GM23338 (cell line): ENCODE data around the gene MIX23. TPM values are rescaled to one million over a fixed set of nuclear protein-coding genes. Genes with fewer than 3 reads are reported as not detected.

Source experiments
- ATAC-seq: fragments of 200-7000 bp; cut with Tn5 transposase; 3 replicates; pipeline ENCODE4 v1.9.1; 2020
- DNase-seq: peaks from one replicate; pipeline ENCODE4 v3.0.0-alpha.2; 2015; ENCODE audit warnings: low spot score
- H2AFZ ChIP-seq: fragments of 200-600 bp; sonication (generic); 2 replicates; pipeline ENCODE4 v1.8.0; 2016; ENCODE audit warnings: antibody characterized with exemption, mild to moderate bottlenecking, moderate library complexity
- H3F3A ChIP-seq: fragments of 200-600 bp; sonication (generic); replicated peaks from 2 replicates; pipeline ENCODE4 v1.8.0; 2017; ENCODE audit warnings: antibody characterized with exemption, mixed run types, low read depth
- H3K27ac ChIP-seq: fragments of 200-600 bp; sonication (generic); 2 replicates; pipeline ENCODE4 v1.6.1; 2016; ENCODE audit warnings: low read depth
- H3K27me3 ChIP-seq: fragments of 200-600 bp; sonication (generic); 2 replicates; pipeline ENCODE4 v1.8.0; 2016; ENCODE audit warnings: mild to moderate bottlenecking, mixed run types, moderate library complexity; ENCODE audit not compliant: insufficient read depth
- H3K36me3 ChIP-seq: fragments of 200-600 bp; sonication (generic); 2 replicates; pipeline ENCODE4 v1.8.0; 2016; ENCODE audit warnings: mild to moderate bottlenecking; ENCODE audit not compliant: insufficient read depth
- H3K4me1 ChIP-seq: fragments of 200-600 bp; sonication (generic); 2 replicates; pipeline ENCODE4 v1.8.0; 2016; ENCODE audit warnings: mild to moderate bottlenecking, moderate library complexity; ENCODE audit not compliant: insufficient read depth
- H3K4me2 ChIP-seq: fragments of 200-600 bp; sonication (generic); 2 replicates; pipeline ENCODE4 v1.7.1; 2017; ENCODE audit warnings: mixed run types
- H3K4me3 ChIP-seq: fragments of 200-600 bp; sonication (generic); 2 replicates; pipeline ENCODE4 v1.6.1; 2016; ENCODE audit warnings: mixed run types
- H3K79me2 ChIP-seq: fragments of 200-600 bp; sonication (generic); replicated peaks from 2 replicates; pipeline ENCODE4 v1.8.0; 2017; ENCODE audit warnings: mild to moderate bottlenecking; ENCODE audit not compliant: insufficient read depth
- H3K9me2 ChIP-seq: fragments of 200-600 bp; sonication (generic); 2 replicates; pipeline ENCODE4 v1.8.0; 2017; ENCODE audit not compliant: insufficient read depth
- H4K20me1 ChIP-seq: fragments of 200-600 bp; sonication (generic); replicated peaks from 2 replicates; pipeline ENCODE4 v1.8.0; 2017; ENCODE audit warnings: mild to moderate bottlenecking; ENCODE audit not compliant: insufficient read depth
- H3K27ac Mint-ChIP-seq: 2 replicates; pipeline ENCODE4 v1.8.0; 2020; ENCODE audit warnings: inconsistent platforms, mild to moderate bottlenecking, moderate library complexity, mixed read lengths
- H3K27me3 Mint-ChIP-seq: 3 replicates; pipeline ENCODE4 v1.8.0; 2022; ENCODE audit warnings: low read depth, mild to moderate bottlenecking, moderate library complexity, mixed read lengths, inconsistent platforms; ENCODE audit not compliant: insufficient read depth, poor library complexity
- H3K36me3 Mint-ChIP-seq: 3 replicates; pipeline ENCODE4 v1.8.0; 2021; ENCODE audit warnings: low read depth, mild to moderate bottlenecking, inconsistent platforms, moderate library complexity, mixed read lengths
- H3K4me1 Mint-ChIP-seq: 3 replicates; pipeline ENCODE4 v1.8.0; 2020; ENCODE audit warnings: mild to moderate bottlenecking, inconsistent platforms, mixed read lengths
- H3K4me3 Mint-ChIP-seq: 3 replicates; pipeline ENCODE4 v1.8.0; 2021; ENCODE audit warnings: moderate library complexity, mild to moderate bottlenecking, inconsistent platforms, mixed read lengths
- H3K9me3 Mint-ChIP-seq: 3 replicates; pipeline ENCODE4 v1.8.0; 2020; ENCODE audit warnings: moderate library complexity, mild to moderate bottlenecking, inconsistent platforms, mixed read lengths
- CREB1 ChIP-seq: fragments of 250-450 bp; sonication (Bioruptor Pico); IDR thresholded peaks from 2 replicates; pipeline ENCODE4 v1.5.0; 2020; ENCODE audit warnings: low read depth, mild to moderate bottlenecking, moderate library complexity
- EZH2 ChIP-seq: fragments of 200-600 bp; sonication (generic); IDR thresholded peaks from one replicate; pipeline ENCODE4 v1.8.0; 2017; ENCODE audit warnings: antibody characterized with exemption, mild to moderate bottlenecking, low read depth; ENCODE audit not compliant: unreplicated experiment
- EZH2phosphoT487 ChIP-seq: fragments of 200-600 bp; sonication (generic); IDR thresholded peaks from one replicate; pipeline ENCODE4 v1.8.1; 2018; ENCODE audit warnings: antibody characterized with exemption; ENCODE audit not compliant: unreplicated experiment
- JUNB ChIP-seq: IDR thresholded peaks from one replicate; pipeline ENCODE4 v1.6.1; 2016; ENCODE audit warnings: antibody characterized with exemption; ENCODE audit not compliant: unreplicated experiment
- NANOG ChIP-seq: IDR thresholded peaks from 2 replicates; pipeline ENCODE4 v1.6.1; 2016; ENCODE audit warnings: antibody characterized with exemption, borderline replicate concordance
- POLR2AphosphoS5 ChIP-seq: IDR thresholded peaks from 2 replicates; pipeline ENCODE4 v1.6.1; 2016; ENCODE audit warnings: antibody characterized with exemption, low read depth
- STAT1 ChIP-seq: IDR thresholded peaks from one replicate; pipeline ENCODE4 v1.6.1; 2016; ENCODE audit warnings: antibody characterized with exemption; ENCODE audit not compliant: unreplicated experiment
- ZNF114 ChIP-seq: fragments of 250-450 bp; sonication (Bioruptor Pico); IDR thresholded peaks from 2 replicates; pipeline ENCODE4 v1.5.0; 2020; ENCODE audit warnings: mild to moderate bottlenecking, moderate library complexity
- ZNF331 ChIP-seq: fragments of 250-450 bp; sonication (Bioruptor Pico); IDR thresholded peaks from 2 replicates; pipeline ENCODE4 v1.5.0; 2020; ENCODE audit warnings: low read depth, mild to moderate bottlenecking, moderate library complexity
- polyA plus RNA-seq: library from polyadenylated mRNA; unstranded; fragments of >200 nt; fragmentation: Nextera tagmentation; extraction: Ambion mirVana; gene quantifications from 2 replicates; pipeline ENCODE4 v1.2.1, GENCODE V29; 2016
- total RNA-seq: library from RNA; depleted of rRNA; stranded (reverse); fragments of >200 nt; shearing (Covaris generic); gene quantifications from 2 replicates; pipeline ENCODE4 v1.2.3, GENCODE V29; 2014
- TF ChIP-seq, protein P1 (sequence below), 2 experiments: fragments of 200-600 bp in 1 of 2; sonication (generic) in 1 of 2; conservative IDR thresholded peaks; 2 replicates each; pipeline versions ENCODE4 v1.5.1 to v1.6.1; 2016 to 2017; ENCODE audit warnings: antibody characterized with exemption in 2 of 2, low read depth in 2 of 2, mild to moderate bottlenecking in 2 of 2, moderate library complexity in 1 of 2
- TF ChIP-seq, protein P2 (sequence below): fragments of 250-450 bp; sonication (Bioruptor Pico); IDR thresholded peaks from 2 replicates; pipeline ENCODE4 v1.5.0; 2020; ENCODE audit warnings: mild to moderate bottlenecking, moderate library complexity
- TF ChIP-seq, protein P3 (sequence below): IDR thresholded peaks from one replicate; pipeline ENCODE4 v1.6.1; 2018; ENCODE audit warnings: antibody characterized with exemption; ENCODE audit not compliant: unreplicated experiment
- TF ChIP-seq, protein P4 (sequence below): IDR thresholded peaks from 2 replicates; pipeline ENCODE4 v1.6.1; 2016; ENCODE audit warnings: antibody characterized with exemption

The MIX23 gene
- total and polyA plus RNA-seq, 2 experiments from 2014 or later: 57.7 to 146 TPM

DNA sequence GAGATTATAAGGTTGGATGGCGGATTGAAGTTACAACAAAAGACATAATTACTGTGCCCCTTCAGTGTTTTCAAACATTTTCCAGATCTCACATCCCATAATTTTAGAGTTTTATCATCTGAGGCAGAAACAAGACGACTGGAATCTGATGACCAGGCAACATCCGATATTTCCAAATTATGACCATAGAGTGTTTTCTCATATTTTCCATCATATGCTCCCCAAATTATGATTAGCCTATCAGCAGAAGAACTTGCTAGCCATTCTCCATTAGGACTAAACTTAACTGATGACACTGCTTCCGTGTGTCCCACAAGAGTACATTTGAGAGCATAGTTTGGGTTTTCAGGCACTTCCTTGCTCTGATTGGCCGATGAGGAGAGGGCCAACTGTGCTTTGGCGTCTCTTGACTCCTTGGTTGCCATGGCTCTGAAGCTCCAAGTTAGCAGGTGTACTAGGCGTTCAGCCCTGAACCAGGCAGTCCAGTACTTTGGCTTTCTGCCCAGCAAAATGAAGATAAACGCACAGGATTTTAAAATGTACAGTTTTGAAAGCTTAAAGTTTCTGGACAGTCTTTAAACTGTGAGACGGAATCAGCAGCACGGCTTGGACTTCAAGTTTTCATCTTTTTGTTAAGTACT is 32.2 kb upstream of the MIX23 start:
- DNase-seq: peak; percentile 80
- H3K27me3 ChIP-seq: no peaks in the 10 kb centered on the region
- H3K79me2 ChIP-seq: peaks cover 15% of the 10 kb centered on the region

More for the DNA sequence above, 32.2 kb upstream of the MIX23 start:
- peak overlapping the region; percentile 84 for H3K4me2 ChIP-seq
- peaks cover 7% of the 10 kb centered on the region for H3K27me3 Mint-ChIP-seq
- no peaks in the 10 kb centered on the region; the same call in 1 of the 2 replicates for H3K36me3 ChIP-seq
- peaks cover 3% of the 10 kb centered on the region; the same call in 1 of the 3 replicates for H3K9me3 Mint-ChIP-seq
- no peaks in the 10 kb centered on the region; the same call in 1 of the 2 replicates for H3K4me1 ChIP-seq
- H3K9me2 ChIP-seq: no peaks in the 10 kb centered on the region
- peak overlapping the region; percentile 99 for H3K27ac Mint-ChIP-seq
- H3F3A ChIP-seq: peaks cover 2% of the 10 kb centered on the region; the same call in 1 of the 2 replicates
- no peak overlapping the region for H3K27ac ChIP-seq
- H3K4me3 Mint-ChIP-seq: peak overlapping the region; percentile 99
- peaks cover 2% of the 10 kb centered on the region for H3K36me3 Mint-ChIP-seq
- H3K4me1 Mint-ChIP-seq: peaks cover 9% of the 10 kb centered on the region
- H2AFZ ChIP-seq: no peak overlapping the region
- H4K20me1 ChIP-seq: 0 out of 2 replicates have a peak, but pooled peaks cover 5% of the 10 kb centered on the region
- no peak for TF ChIP-seq STAT1
- TF ChIP-seq NANOG: no peak
- no peak for TF ChIP-seq JUNB
- TF ChIP-seq, protein P1, sequence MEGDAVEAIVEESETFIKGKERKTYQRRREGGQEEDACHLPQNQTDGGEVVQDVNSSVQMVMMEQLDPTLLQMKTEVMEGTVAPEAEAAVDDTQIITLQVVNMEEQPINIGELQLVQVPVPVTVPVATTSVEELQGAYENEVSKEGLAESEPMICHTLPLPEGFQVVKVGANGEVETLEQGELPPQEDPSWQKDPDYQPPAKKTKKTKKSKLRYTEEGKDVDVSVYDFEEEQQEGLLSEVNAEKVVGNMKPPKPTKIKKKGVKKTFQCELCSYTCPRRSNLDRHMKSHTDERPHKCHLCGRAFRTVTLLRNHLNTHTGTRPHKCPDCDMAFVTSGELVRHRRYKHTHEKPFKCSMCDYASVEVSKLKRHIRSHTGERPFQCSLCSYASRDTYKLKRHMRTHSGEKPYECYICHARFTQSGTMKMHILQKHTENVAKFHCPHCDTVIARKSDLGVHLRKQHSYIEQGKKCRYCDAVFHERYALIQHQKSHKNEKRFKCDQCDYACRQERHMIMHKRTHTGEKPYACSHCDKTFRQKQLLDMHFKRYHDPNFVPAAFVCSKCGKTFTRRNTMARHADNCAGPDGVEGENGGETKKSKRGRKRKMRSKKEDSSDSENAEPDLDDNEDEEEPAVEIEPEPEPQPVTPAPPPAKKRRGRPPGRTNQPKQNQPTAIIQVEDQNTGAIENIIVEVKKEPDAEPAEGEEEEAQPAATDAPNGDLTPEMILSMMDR (conservative IDR thresholded peaks at IDR 0.05; ENCODE audit: low read depth in 2 of 2): no peak
- TF ChIP-seq, protein P2, sequence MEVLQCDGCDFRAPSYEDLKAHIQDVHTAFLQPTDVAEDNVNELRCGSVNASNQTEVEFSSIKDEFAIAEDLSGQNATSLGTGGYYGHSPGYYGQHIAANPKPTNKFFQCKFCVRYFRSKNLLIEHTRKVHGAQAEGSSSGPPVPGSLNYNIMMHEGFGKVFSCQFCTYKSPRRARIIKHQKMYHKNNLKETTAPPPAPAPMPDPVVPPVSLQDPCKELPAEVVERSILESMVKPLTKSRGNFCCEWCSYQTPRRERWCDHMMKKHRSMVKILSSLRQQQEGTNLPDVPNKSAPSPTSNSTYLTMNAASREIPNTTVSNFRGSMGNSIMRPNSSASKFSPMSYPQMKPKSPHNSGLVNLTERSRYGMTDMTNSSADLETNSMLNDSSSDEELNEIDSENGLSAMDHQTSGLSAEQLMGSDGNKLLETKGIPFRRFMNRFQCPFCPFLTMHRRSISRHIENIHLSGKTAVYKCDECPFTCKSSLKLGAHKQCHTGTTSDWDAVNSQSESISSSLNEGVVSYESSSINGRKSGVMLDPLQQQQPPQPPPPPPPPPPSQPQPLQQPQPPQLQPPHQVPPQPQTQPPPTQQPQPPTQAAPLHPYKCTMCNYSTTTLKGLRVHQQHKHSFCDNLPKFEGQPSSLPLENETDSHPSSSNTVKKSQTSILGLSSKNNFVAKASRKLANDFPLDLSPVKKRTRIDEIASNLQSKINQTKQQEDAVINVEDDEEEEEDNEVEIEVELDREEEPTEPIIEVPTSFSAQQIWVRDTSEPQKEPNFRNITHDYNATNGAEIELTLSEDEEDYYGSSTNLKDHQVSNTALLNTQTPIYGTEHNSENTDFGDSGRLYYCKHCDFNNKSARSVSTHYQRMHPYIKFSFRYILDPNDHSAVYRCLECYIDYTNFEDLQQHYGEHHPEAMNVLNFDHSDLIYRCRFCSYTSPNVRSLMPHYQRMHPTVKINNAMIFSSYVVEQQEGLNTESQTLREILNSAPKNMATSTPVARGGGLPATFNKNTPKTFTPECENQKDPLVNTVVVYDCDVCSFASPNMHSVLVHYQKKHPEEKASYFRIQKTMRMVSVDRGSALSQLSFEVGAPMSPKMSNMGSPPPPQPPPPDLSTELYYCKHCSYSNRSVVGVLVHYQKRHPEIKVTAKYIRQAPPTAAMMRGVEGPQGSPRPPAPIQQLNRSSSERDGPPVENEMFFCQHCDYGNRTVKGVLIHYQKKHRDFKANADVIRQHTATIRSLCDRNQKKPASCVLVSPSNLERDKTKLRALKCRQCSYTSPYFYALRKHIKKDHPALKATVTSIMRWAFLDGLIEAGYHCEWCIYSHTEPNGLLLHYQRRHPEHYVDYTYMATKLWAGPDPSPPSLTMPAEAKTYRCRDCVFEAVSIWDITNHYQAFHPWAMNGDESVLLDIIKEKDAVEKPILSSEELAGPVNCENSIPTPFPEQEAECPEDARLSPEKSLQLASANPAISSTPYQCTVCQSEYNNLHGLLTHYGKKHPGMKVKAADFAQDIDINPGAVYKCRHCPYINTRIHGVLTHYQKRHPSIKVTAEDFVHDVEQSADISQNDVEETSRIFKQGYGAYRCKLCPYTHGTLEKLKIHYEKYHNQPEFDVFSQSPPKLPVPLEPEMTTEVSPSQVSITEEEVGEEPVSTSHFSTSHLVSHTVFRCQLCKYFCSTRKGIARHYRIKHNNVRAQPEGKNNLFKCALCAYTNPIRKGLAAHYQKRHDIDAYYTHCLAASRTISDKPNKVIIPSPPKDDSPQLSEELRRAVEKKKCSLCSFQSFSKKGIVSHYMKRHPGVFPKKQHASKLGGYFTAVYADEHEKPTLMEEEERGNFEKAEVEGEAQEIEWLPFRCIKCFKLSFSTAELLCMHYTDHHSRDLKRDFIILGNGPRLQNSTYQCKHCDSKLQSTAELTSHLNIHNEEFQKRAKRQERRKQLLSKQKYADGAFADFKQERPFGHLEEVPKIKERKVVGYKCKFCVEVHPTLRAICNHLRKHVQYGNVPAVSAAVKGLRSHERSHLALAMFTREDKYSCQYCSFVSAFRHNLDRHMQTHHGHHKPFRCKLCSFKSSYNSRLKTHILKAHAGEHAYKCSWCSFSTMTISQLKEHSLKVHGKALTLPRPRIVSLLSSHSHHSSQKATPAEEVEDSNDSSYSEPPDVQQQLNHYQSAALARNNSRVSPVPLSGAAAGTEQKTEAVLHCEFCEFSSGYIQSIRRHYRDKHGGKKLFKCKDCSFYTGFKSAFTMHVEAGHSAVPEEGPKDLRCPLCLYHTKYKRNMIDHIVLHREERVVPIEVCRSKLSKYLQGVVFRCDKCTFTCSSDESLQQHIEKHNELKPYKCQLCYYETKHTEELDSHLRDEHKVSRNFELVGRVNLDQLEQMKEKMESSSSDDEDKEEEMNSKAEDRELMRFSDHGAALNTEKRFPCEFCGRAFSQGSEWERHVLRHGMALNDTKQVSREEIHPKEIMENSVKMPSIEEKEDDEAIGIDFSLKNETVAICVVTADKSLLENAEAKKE (CRISPR knock-in tag): no peak
- TF ChIP-seq EZH2: no peak
- TF ChIP-seq, protein P3, sequence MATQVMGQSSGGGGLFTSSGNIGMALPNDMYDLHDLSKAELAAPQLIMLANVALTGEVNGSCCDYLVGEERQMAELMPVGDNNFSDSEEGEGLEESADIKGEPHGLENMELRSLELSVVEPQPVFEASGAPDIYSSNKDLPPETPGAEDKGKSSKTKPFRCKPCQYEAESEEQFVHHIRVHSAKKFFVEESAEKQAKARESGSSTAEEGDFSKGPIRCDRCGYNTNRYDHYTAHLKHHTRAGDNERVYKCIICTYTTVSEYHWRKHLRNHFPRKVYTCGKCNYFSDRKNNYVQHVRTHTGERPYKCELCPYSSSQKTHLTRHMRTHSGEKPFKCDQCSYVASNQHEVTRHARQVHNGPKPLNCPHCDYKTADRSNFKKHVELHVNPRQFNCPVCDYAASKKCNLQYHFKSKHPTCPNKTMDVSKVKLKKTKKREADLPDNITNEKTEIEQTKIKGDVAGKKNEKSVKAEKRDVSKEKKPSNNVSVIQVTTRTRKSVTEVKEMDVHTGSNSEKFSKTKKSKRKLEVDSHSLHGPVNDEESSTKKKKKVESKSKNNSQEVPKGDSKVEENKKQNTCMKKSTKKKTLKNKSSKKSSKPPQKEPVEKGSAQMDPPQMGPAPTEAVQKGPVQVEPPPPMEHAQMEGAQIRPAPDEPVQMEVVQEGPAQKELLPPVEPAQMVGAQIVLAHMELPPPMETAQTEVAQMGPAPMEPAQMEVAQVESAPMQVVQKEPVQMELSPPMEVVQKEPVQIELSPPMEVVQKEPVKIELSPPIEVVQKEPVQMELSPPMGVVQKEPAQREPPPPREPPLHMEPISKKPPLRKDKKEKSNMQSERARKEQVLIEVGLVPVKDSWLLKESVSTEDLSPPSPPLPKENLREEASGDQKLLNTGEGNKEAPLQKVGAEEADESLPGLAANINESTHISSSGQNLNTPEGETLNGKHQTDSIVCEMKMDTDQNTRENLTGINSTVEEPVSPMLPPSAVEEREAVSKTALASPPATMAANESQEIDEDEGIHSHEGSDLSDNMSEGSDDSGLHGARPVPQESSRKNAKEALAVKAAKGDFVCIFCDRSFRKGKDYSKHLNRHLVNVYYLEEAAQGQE: no peak
- no peak for TF ChIP-seq EZH2phosphoT487
- TF ChIP-seq POLR2AphosphoS5: no peak
- TF ChIP-seq CREB1 (CRISPR knock-in tag): no peak
- no peak for TF ChIP-seq ZNF114 (CRISPR knock-in tag)
- TF ChIP-seq ZNF331 (CRISPR knock-in tag): no peak
- TF ChIP-seq, protein P4, sequence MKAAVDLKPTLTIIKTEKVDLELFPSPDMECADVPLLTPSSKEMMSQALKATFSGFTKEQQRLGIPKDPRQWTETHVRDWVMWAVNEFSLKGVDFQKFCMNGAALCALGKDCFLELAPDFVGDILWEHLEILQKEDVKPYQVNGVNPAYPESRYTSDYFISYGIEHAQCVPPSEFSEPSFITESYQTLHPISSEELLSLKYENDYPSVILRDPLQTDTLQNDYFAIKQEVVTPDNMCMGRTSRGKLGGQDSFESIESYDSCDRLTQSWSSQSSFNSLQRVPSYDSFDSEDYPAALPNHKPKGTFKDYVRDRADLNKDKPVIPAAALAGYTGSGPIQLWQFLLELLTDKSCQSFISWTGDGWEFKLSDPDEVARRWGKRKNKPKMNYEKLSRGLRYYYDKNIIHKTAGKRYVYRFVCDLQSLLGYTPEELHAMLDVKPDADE: no peak
- H3K4me3 ChIP-seq: peak overlapping the region; percentile 78
- peak; percentile 80 for ATAC-seq
